ENCODE results near the gene ATOSA.

ATOSA gene

GRCh38 chr15:52683580-52683979, 4.4 kb upstream of the ATOSA start:
- DNase-seq (ENCODE audit: low spot score), result peak; percentile 27

- peak; percentile 55 for DNase-seq (ENCODE audit: low spot score)
Measured at GRCh38 chr15:52682781-52683180, 3.6 kb upstream of the ATOSA start.

GRCh38 chr15:52682200-52682599, 3.0 kb upstream of the ATOSA start:
- DNase-seq (ENCODE audit: low spot score), result no peak

- DNase-seq (ENCODE audit: low spot score), result no peak
Measured at GRCh38 chr15:52681441-52681840, 2.3 kb upstream of the ATOSA start.

- DNase-seq (ENCODE audit: low spot score), result no peak
Measured at GRCh38 chr15:52680761-52681160, 1.6 kb upstream of the ATOSA start.

GRCh38 chr15:52680041-52680391, 828 bp upstream of the ATOSA start:
- DNase-seq (ENCODE audit: low spot score), result no peak

GRCh38 chr15:52678468-52679231, 538 bp downstream of the ATOSA start:
- peak; percentile 54 for DNase-seq (ENCODE audit: low spot score)

GRCh38 chr15:52677593-52678467, 1.4 kb downstream of the ATOSA start:
- peak; percentile 60 for DNase-seq (ENCODE audit: low spot score)

- no peak for DNase-seq (ENCODE audit: low spot score)
Measured at GRCh38 chr15:52674831-52675230, 4.4 kb downstream of the ATOSA start.

- DNase-seq (ENCODE audit: low spot score), result no peak
Measured at GRCh38 chr15:52673734-52674133, 5.5 kb downstream of the ATOSA start.

GRCh38 chr15:52673312-52673711, 5.9 kb downstream of the ATOSA start:
- no peak for DNase-seq (ENCODE audit: low spot score)

GRCh38 chr15:52672661-52673060, 6.5 kb downstream of the ATOSA start:
- DNase-seq (ENCODE audit: low spot score), result no peak

- DNase-seq (ENCODE audit: low spot score), result no peak
Measured at GRCh38 chr15:52670087-52670486, 9.1 kb downstream of the ATOSA start.

- DNase-seq (ENCODE audit: low spot score), result no peak
Measured at GRCh38 chr15:52668133-52668532, 11.1 kb downstream of the ATOSA start.

- no peak for DNase-seq (ENCODE audit: low spot score)
Measured at GRCh38 chr15:52667597-52667996, 11.6 kb downstream of the ATOSA start.

GRCh38 chr15:52663536-52664294, 15.5 kb downstream of the ATOSA start:
- DNase-seq (ENCODE audit: low spot score), result no peak

GRCh38 chr15:52661909-52662308, 17.3 kb downstream of the ATOSA start:
- DNase-seq (ENCODE audit: low spot score), result no peak

GRCh38 chr15:52660192-52660591, 19.0 kb downstream of the ATOSA start:
- no peak for DNase-seq (ENCODE audit: low spot score)

GRCh38 chr15:52658955-52659354, 20.2 kb downstream of the ATOSA start:
- peak; percentile 61 for DNase-seq (ENCODE audit: low spot score)

- no peak for DNase-seq (ENCODE audit: low spot score)
Measured at GRCh38 chr15:52657338-52657737, 21.9 kb downstream of the ATOSA start.

- DNase-seq (ENCODE audit: low spot score), result no peak
Measured at GRCh38 chr15:52656412-52656811, 22.8 kb downstream of the ATOSA start.

GRCh38 chr15:52653431-52653964, 25.7 kb downstream of the ATOSA start:
- DNase-seq (ENCODE audit: low spot score), result no peak
